Ureter (tissue), 1 donor: ENCODE data around the gene DMAC2L. TPM values are rescaled to one million over a fixed set of nuclear protein-coding genes. Genes with fewer than 3 reads are reported as not detected.
"Not testable (repeated sequence)": the region's sequence is repeated elsewhere in the genome, so short reads cannot be mapped to it uniquely, and the experiment has no call there.

Experiments used
- DNase-seq: peaks from one replicate; pipeline ENCODE4 v3.0.0-alpha.2; 2020; ENCODE audit warnings: low spot score
- total RNA-seq: library from RNA; stranded (reverse); gene quantifications from one replicate; pipeline ENCODE4 v1.2.4, GENCODE V29; 2023
- donor health status: DM: yes; HTN: yes; CAD: no.

DMAC2L gene
- total RNA-seq, 1 donor from 2014 or later = 31.0 TPM

DNA sequence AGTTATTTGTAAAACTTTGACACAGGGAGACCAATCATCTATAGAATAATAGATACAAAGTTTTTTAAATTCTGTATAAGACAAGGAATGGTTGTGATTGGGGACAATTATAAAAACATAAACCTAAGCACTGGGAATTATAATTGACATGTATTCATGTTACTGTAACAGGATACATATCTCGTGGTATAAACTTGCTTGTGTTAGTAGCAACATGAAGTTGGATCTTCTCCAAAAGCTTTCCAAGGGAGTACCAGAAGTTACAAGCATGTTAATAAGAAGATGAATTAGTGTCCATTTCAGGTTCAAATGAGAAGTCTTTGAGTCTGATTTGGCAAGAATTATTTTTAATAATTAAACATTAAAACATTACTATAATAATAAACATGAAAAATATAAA, 42.4 kb downstream of the DMAC2L start:
- no peak for DNase-seq

- DNase-seq = peak; percentile 1
These were observed 43.6 kb downstream of the DMAC2L start for GRCh38 chr14:50355692-50356091.

GRCh38 chr14:50356283-50356682, 44.2 kb downstream of the DMAC2L start:
- not testable (repeated sequence) for DNase-seq

DNA sequence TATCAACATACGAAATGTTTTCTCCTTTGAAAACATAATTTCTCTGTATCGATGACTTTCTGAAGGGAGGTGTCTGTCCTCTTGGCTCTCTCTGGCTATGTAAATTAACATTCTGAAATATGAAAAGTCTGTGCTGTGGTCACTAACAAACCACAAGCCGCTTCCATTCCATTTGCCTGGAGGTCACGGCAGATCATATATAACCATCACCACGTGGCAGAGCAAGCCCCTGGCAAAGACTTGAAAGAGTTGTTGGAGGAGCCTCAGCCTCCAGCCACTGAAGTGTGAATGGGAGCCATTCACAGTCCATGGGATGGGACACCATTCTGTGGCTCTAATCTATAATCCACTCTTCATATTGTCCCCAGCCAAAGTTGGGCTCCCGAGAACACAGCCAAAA, 45.0 kb downstream of the DMAC2L start:
- peak; percentile 19 for DNase-seq

DNA sequence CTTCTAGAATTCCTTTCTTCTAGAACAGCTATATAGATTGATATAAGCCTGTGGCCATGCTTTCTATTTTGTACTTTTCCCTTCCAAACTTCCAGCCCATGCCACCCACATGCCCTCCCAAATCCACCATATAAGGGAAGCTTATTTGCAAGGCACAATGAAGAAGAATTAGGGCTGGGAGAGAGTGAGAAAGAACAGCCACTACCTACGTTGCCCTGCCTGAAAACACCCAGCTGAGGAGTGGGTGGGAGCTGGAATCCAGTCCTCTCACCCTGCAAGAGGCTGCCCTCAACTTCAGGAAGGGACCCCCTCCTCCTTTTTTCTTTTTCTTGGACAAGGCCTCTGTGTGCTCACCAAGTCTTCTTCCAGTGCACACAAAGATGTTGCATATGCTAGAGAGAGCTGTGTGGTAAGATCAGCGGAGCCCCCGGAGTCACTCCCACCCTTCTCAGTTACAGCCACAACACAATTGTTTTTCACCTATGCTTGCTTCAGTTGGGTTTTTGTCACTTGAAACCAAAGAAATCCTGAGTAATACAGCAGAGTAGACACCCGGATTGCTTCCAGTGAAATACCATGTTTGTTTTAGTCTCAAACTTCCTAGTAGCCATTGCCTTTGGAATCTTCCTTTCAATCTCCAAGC, 45.8 kb downstream of the DMAC2L start:
- peak; percentile 14 for DNase-seq

GRCh38 chr14:50359631-50360030, 47.5 kb downstream of the DMAC2L start:
- DNase-seq = peak; percentile 6

DNA sequence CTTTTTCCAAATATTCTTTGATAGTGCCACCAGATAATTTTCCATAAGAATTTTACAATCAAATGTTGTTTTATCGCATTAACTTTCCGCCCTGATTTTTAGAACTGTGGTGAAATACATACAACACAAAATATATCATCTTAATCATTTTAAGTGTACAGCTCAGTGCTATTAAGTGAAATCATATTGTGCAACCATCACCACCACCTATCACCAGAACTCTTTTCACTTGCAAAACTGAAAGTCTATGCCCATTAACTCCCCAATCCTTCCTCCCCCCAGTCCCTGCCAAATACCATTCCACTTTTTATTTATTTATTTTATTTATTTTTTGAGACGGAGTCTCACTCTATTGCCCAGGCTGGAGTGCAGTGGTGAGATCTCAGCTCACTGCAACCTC, 48.0 kb downstream of the DMAC2L start:
- peak; percentile 7 for DNase-seq

DNA sequence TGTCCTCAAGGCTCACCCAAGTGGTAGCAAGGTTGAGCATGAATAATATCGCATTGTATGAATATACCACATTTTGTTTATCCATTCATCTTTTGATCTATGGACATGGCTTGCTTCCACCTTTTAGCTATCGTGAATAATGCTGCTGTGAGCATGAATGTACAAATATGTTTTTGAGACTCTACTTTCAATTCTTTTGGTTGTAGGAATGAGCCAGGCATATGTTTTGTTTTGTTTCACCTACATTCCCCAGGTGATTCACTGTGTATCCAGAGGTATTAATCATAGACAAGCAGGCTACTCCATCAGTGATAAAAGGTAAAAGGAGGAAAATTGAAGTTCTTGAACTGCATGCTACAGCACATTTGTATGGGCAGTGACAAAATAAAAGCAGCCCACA, 48.7 kb downstream of the DMAC2L start:
- no peak for DNase-seq

- peak; percentile 41 for DNase-seq
These were observed 49.6 kb downstream of the DMAC2L start for GRCh38 chr14:50361473-50362403.

DNA sequence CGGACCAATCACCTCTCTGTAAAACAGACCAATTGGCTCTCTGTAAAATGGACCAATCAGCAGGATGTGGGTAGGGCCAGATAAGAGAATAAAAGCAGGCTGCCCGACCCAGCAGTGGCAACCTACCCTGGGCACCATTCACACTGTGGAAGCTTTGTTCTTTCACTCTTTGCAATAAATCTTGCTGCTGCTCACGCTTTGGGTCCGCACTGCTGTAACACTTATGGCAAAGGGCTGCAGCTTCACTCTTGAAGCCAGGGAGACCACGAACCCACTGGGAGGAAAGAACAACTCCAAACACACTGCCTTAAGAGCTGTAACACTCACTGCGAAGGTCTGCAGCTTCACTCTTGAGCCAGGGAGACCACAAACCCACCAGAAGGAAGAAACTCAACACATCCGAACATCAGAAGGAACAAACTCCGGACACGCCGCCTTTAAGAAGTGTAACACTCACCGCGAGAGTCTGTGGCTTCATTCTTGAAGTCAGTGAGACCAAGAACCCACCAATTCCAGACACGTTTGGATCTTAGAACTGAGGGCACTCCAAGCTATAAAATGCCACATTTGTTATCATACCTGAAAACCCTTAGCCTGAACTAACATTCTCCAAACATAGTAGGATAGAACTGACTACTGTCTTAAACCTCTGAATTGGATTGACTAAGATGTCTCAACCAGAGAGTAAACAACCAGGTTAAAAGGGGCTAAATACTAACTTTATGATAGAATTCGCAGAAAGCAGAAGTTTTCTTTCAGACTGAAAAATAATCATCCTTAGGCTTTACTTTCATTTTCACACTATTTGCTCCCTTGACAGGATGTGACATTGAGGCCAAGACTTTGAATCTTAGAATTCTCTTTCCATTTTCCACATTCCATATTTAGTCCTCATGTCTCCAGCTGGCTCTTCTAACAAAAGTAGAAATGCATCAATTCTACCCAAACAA, 50.9 kb downstream of the DMAC2L start:
- DNase-seq = peak; percentile 34

- DNase-seq = peak; percentile 42
These were observed 51.6 kb downstream of the DMAC2L start for GRCh38 chr14:50363714-50364111.

GRCh38 chr14:50364792-50365191, 52.7 kb downstream of the DMAC2L start:
- peak; percentile 41 for DNase-seq

- peak; percentile 34 for DNase-seq
These were observed 53.4 kb downstream of the DMAC2L start for GRCh38 chr14:50365572-50365971.

GRCh38 chr14:50366115-50366514, 54.0 kb downstream of the DMAC2L start:
- peak; percentile 34 for DNase-seq

GRCh38 chr14:50366589-50366988, 54.5 kb downstream of the DMAC2L start:
- peak; percentile 17 for DNase-seq

GRCh38 chr14:50371546-50371945, 59.4 kb downstream of the DMAC2L start:
- DNase-seq = no peak

GRCh38 chr14:50373959-50374358, 61.8 kb downstream of the DMAC2L start:
- DNase-seq = no peak

- no peak for DNase-seq
These were observed 63.6 kb downstream of the DMAC2L start for GRCh38 chr14:50375760-50376159.
